Upper lobe of right lung (tissue), 1 donor: ENCODE data around the gene UBALD1. TPM values are rescaled to one million over a fixed set of nuclear protein-coding genes. Genes with fewer than 3 reads are reported as not detected.

Experiments used
- ATAC-seq: fragments of 200-7000 bp; cut with Tn5 transposase; one replicate; pipeline ENCODE4 v1.9.1; 2020; ENCODE audit warnings: mild to moderate bottlenecking, moderate library complexity
- DNase-seq: peaks from one replicate; pipeline ENCODE4 v3.0.0-alpha.2; 2020
- H3K27ac ChIP-seq: fragments of 200-600 bp; one replicate; pipeline ENCODE4 v1.8.0; 2022
- H3K27me3 ChIP-seq: fragments of 200-600 bp; one replicate; pipeline ENCODE4 v1.8.0; 2022; ENCODE audit warnings: mild to moderate bottlenecking
- H3K36me3 ChIP-seq: fragments of 200-600 bp; one replicate; pipeline ENCODE4 v1.8.0; 2022
- H3K4me1 ChIP-seq: fragments of 200-600 bp; one replicate; pipeline ENCODE4 v1.8.0; 2022
- H3K4me3 ChIP-seq: fragments of 200-600 bp; one replicate; pipeline ENCODE4 v1.8.0; 2022; ENCODE audit warnings: mild to moderate bottlenecking
- H3K9me3 ChIP-seq: fragments of 200-600 bp; one replicate; pipeline ENCODE4 v1.8.0; 2022
- intact Hi-C: fragments of 100-400 bp; cut with DNase I; formaldehyde crosslinking; loops from one replicate; pipeline ENCODE4 v1.11.0; 2022
- total RNA-seq: library from RNA; stranded (reverse); fragmentation: NEBNext Ultra II Directional; extraction: Animal tissue kit (Norgen Biotek cat#: 25700); gene quantifications from one replicate; pipeline ENCODE4 v1.2.1, GENCODE V29; 2021
- TF ChIP-seq, protein P1 (sequence below): fragments of 200-600 bp; IDR thresholded peaks from one replicate; pipeline ENCODE4 v1.8.0; 2022; ENCODE audit warnings: antibody characterized with exemption
- donor health status: DM: no; HTN: yes; CAD: no; lungs with severe emphysema.

The UBALD1 gene
- total RNA-seq, 1 donor from 2014 or later, result 35.5 TPM

GRCh38 chr16:4648917-4649316 is 34.2 kb upstream of the UBALD1 start:
- Histone ChIP-seq H3K4me3 (no peak overlapping the region), H3K27ac (no peak overlapping the region), H3K36me3 (peaks cover 34% of the 10 kb centered on the region), H3K4me1 (peaks cover 18% of the 10 kb centered on the region), H3K9me3 (no peaks in the 10 kb centered on the region), H3K27me3 (no peaks in the 10 kb centered on the region)
- intact Hi-C loops, result no loop called here
- DNase-seq (no peak), ATAC-seq (no peak)
- TF ChIP-seq, protein P1, sequence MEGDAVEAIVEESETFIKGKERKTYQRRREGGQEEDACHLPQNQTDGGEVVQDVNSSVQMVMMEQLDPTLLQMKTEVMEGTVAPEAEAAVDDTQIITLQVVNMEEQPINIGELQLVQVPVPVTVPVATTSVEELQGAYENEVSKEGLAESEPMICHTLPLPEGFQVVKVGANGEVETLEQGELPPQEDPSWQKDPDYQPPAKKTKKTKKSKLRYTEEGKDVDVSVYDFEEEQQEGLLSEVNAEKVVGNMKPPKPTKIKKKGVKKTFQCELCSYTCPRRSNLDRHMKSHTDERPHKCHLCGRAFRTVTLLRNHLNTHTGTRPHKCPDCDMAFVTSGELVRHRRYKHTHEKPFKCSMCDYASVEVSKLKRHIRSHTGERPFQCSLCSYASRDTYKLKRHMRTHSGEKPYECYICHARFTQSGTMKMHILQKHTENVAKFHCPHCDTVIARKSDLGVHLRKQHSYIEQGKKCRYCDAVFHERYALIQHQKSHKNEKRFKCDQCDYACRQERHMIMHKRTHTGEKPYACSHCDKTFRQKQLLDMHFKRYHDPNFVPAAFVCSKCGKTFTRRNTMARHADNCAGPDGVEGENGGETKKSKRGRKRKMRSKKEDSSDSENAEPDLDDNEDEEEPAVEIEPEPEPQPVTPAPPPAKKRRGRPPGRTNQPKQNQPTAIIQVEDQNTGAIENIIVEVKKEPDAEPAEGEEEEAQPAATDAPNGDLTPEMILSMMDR, result no peak

DNA sequence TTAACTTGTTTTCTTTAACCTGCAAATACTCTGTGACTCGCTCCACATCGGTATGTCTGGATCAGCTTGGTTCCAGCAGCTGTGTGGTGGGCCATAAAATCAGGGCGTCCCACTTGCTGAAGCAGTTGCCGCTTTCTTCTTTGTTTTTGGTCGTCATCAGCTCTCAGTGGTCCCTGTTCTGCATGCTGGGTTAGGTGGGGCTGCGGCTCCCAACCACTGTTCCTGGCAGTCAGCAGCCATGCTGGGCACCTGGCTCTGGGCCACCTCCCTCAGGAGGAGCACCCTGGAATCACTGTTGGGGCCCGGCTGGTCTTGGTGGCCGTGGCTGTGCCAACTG is 32.9 kb upstream of the UBALD1 start:
- ATAC-seq (no peak), DNase-seq (no peak)
- intact Hi-C loops, result no loop called here
- H3K27me3 ChIP-seq, result no peaks in the 10 kb centered on the region
- TF ChIP-seq, protein P1, result no peak
- H3K4me3 ChIP-seq, result no peak overlapping the region
- H3K4me1 ChIP-seq, result peaks cover 16% of the 10 kb centered on the region
- no peak overlapping the region for H3K27ac ChIP-seq
- H3K36me3 ChIP-seq, result peaks cover 21% of the 10 kb centered on the region
- no peaks in the 10 kb centered on the region for H3K9me3 ChIP-seq

- Histone ChIP-seq H3K27ac (no peak overlapping the region), H3K4me3 (no peak overlapping the region), H3K36me3 (peaks cover 15% of the 10 kb centered on the region), H3K4me1 (peaks cover 10% of the 10 kb centered on the region), H3K27me3 (no peaks in the 10 kb centered on the region), H3K9me3 (no peaks in the 10 kb centered on the region)
- no peak for DNase-seq
- TF ChIP-seq, protein P1, result no peak
- ATAC-seq, result no peak
- intact Hi-C loops, result no loop called here
Observed at GRCh38 chr16:4646773-4647643, 32.3 kb upstream of the UBALD1 start.

DNA sequence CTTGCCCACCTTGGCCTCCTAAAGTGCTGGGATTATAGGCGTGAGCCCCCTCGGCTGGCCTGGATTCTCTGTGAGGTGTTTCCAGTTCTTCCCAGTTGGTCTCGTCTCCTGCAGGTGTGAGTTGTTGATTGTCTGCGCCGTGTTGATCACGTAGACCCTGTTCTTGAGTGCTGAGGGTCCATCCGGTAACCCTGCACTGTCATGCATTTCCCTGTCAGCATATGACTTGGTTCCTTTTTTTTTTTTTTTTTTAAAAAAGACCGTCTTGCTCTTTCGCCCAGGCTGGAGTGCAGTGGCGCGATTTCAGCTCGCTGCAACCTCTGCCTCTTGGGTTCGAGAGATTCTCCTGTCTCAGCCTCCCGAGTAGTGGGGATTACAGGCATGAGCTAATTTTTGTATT is 27.2 kb upstream of the UBALD1 start:
- no peak for ATAC-seq
- intact Hi-C loops, result no loop called here
- Histone ChIP-seq H3K9me3 (no peaks in the 10 kb centered on the region), H3K4me3 (no peak overlapping the region), H3K27ac (peak overlapping the region; percentile 47), H3K36me3 (no peaks in the 10 kb centered on the region), H3K27me3 (no peaks in the 10 kb centered on the region), H3K4me1 (peaks cover 15% of the 10 kb centered on the region)
- DNase-seq, result no peak
- TF ChIP-seq, protein P1, result no peak

- DNase-seq (no peak), ATAC-seq (peak; percentile 66)
- no peaks in the 10 kb centered on the region for H3K9me3 ChIP-seq
- H3K4me1 ChIP-seq, result peaks cover 15% of the 10 kb centered on the region
- H3K27me3 ChIP-seq, result no peaks in the 10 kb centered on the region
- no peak overlapping the region for H3K4me3 ChIP-seq
- TF ChIP-seq, protein P1, result no peak
- peaks cover under 1% of the 10 kb centered on the region for H3K36me3 ChIP-seq
- intact Hi-C loops, result no loop called here
- peak overlapping the region; percentile 58 for H3K27ac ChIP-seq
Observed at GRCh38 chr16:4641306-4641687, 26.6 kb upstream of the UBALD1 start.
